H1 (cell line): ENCODE results near the gene MRPL20.

Experiments
- BRCA1 ChIP-seq: IDR thresholded peaks from 2 replicates; pipeline ENCODE4 v1.6.1; 2012; ENCODE audit warnings: low read depth, low read length, improper control_type of control experiment
- CBX5 ChIP-seq: fragments of 300-800, 300-1000 bp; sonication (generic); IDR thresholded peaks from 2 replicates; pipeline ENCODE4 v1.7.1; 2016; ENCODE audit warnings: antibody characterized with exemption, low read length, low read depth
- CEBPB ChIP-seq: IDR thresholded peaks from 2 replicates; pipeline ENCODE4 v1.6.1; 2012; ENCODE audit warnings: low read depth, low read length
- KDM5A ChIP-seq: fragments of 200-600 bp; IDR thresholded peaks from 2 replicates; pipeline ENCODE4 v1.7.1; 2012; ENCODE audit warnings: mild to moderate bottlenecking, low read length, inconsistent platforms, mixed read lengths
- MAX ChIP-seq: IDR thresholded peaks from 2 replicates; pipeline ENCODE4 v1.6.1; 2012; ENCODE audit warnings: inconsistent platforms
- POLR2A ChIP-seq, 2 experiments: IDR thresholded peaks; 1 replicate in 1 of 2; 2 replicates in 1 of 2; pipeline ENCODE4 v1.6.1; 2011; ENCODE audit warnings: low read depth in 2 of 2, low read length in 2 of 2, mild to moderate bottlenecking in 2 of 2; ENCODE audit errors: control extremely low read depth in 1 of 2
- TEAD4 ChIP-seq: IDR thresholded peaks from 2 replicates; pipeline ENCODE4 v1.6.1; 2012; ENCODE audit warnings: low read depth, low read length, inconsistent platforms, mixed read lengths
- TF ChIP-seq, protein P1 (sequence below), 3 experiments: IDR thresholded peaks; 1 replicate in 2 of 3; 2 replicates in 1 of 3; pipeline versions ENCODE4 v1.5.1 to v1.6.1; 2011; ENCODE audit warnings: low read length in 3 of 3, mild to moderate bottlenecking in 3 of 3, inconsistent platforms in 2 of 3, low read depth in 1 of 3, moderate library complexity in 1 of 3; ENCODE audit not compliant: insufficient read depth in 1 of 3; ENCODE audit errors: control extremely low read depth in 1 of 3

- no peak for TF ChIP-seq BRCA1
- no peak for TF ChIP-seq CBX5
- TF ChIP-seq CEBPB: no peak
- TF ChIP-seq, protein P1, sequence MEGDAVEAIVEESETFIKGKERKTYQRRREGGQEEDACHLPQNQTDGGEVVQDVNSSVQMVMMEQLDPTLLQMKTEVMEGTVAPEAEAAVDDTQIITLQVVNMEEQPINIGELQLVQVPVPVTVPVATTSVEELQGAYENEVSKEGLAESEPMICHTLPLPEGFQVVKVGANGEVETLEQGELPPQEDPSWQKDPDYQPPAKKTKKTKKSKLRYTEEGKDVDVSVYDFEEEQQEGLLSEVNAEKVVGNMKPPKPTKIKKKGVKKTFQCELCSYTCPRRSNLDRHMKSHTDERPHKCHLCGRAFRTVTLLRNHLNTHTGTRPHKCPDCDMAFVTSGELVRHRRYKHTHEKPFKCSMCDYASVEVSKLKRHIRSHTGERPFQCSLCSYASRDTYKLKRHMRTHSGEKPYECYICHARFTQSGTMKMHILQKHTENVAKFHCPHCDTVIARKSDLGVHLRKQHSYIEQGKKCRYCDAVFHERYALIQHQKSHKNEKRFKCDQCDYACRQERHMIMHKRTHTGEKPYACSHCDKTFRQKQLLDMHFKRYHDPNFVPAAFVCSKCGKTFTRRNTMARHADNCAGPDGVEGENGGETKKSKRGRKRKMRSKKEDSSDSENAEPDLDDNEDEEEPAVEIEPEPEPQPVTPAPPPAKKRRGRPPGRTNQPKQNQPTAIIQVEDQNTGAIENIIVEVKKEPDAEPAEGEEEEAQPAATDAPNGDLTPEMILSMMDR (IDR thresholded peaks at IDR 0.05; ENCODE audit: control extremely low read depth in 1 of 3, insufficient read depth in 1 of 3, low read depth in 1 of 3, low read length in 3 of 3): no peak
- TF ChIP-seq MAX: no peak
- no peak for TF ChIP-seq KDM5A
- TF ChIP-seq TEAD4: no peak
- TF ChIP-seq POLR2A (IDR thresholded peaks at IDR 0.05; ENCODE audit: control extremely low read depth in 1 of 2, low read depth in 2 of 2, low read length in 2 of 2): peak in 1 of 2 experiments; percentile 75; a peak in 2 of 3 replicates
Measured at GRCh38 chr1:1399872-1400575, 7.1 kb downstream of the MRPL20 start.
